ENCODE measurements around the gene FOLH1. TPM values are rescaled to one million over a fixed set of nuclear protein-coding genes. Genes with fewer than 3 reads are reported as not detected.
"Not testable (repeated sequence)": the region's sequence is repeated elsewhere in the genome, so short reads cannot be mapped to it uniquely, and the experiment has no call there.

The FOLH1 gene
- total RNA-seq, 1 donor: 0.54 TPM

- DNase-seq (ENCODE audit: low read depth in 2 of 3, low spot score in 2 of 3): not testable (repeated sequence)
Observed at GRCh38 chr11:49184756-49185155, 23.6 kb downstream of the FOLH1 start.

DNA sequence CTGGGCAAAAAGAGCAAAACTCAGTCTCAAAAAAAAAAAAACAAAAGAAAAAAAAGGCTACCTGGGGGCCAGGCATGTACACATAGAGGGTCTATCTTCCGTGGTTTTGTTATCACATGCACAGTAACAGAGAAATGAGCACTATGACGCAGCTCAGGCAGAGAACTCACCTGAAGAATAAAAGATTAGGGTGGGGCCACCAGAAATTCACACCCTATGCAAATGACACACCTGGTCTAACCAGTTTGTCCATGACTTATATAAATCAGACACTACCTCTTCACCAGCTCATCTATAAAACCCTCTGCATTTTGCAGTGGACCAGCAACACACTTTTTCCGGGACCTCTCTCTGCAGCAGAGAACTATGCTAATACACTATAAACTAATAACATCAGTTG is 30.5 kb downstream of the FOLH1 start:
- not testable (repeated sequence) for DNase-seq (ENCODE audit: low read depth in 2 of 3, low spot score in 2 of 3)

- DNase-seq (ENCODE audit: low read depth in 2 of 3, low spot score in 2 of 3): not testable (repeated sequence)
Observed at GRCh38 chr11:49175378-49175777, 33.0 kb downstream of the FOLH1 start.

DNA sequence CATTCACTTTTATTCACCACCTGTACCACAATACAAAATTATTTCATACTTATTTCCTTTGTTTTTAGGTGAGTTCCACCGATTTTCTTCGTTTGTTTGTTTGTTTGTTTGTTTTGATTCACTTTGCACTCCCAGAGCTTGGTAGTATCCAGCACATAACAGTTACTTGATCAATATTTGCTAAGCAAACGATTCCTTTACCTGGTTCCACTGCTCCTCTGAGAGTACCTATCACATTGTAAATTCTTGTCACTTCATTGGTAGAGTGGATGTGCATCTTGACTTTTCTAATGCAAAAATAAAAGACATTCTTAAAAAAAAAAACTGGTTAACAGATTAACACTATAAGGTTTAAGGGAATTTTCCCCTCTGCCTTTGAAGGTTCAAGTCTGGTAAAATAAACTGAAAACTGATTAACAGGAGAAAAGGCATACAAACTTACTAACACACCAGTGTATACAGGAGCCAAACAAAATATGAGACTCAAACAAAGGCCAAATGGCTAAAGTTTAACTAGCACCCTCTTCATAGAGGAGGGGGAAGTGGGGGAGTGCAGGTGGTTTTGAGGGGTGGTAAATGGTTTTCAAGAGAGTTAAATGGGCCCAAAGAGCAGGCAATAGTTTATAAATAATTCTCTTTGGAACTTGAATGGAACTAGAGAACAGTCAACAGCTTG is 33.6 kb downstream of the FOLH1 start:
- DNase-seq (ENCODE audit: low read depth in 2 of 3, low spot score in 2 of 3): not testable (repeated sequence)

GRCh38 chr11:49171613-49172012 is 36.8 kb downstream of the FOLH1 start:
- DNase-seq (ENCODE audit: low read depth in 2 of 3, low spot score in 2 of 3): not testable (repeated sequence)

DNA sequence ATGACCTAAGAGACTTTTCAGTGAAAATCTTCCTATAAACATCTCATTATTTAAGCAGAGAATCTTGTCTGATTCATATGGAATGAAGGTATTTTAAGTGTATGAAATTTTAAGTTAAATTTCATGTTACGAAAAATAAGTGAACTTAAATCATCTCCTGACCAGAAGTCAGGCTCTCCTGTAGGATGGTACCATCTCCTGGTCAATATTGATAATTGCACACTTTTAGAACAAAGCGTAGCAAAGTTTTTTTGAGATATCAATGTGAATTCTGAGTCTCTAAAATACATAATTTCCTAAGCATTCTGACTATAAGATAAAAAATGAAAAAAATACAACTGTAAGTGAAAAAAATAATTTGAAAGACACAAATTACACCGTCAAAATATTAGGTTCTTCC is 38.8 kb downstream of the FOLH1 start:
- DNase-seq (ENCODE audit: low read depth in 2 of 3, low spot score in 2 of 3): not testable (repeated sequence)

DNA sequence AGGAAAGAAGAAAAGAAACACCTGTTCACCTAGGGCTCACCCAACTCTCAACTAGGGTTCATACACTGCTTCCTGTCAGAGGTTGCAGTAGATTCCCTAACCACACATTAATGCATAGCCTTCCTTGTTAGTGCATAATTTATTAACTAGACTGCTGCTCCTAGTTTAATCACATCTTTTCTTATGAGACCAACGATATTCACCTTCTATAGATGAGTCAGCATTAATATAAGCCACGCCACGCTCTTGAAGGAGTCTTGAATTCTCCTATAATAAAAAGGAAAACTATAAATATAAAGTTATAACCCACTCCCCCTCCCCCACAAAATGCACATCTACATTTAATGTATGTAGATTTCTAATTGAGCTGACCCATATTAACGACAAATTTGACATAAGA is 39.4 kb downstream of the FOLH1 start:
- DNase-seq (ENCODE audit: low read depth in 2 of 3, low spot score in 2 of 3): not testable (repeated sequence)

DNA sequence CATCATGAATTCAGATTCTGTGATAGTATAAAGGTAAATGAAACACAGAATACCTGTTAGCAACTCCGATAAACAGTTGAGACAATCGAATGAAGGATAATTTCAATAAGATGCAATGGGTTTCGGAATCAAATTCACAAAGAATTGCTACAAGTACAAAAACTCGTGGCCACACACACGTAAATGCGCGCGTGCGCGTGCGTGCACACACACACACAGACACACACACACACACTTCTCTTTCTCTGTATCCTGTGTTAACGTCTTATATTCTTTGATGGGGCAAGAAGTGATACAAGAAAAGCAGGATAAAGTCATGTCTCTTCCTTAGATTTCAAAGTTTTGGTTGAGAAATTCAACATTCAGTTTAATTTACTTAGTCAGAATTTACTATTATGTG is 57.2 kb downstream of the FOLH1 start:
- no peak for DNase-seq (ENCODE audit: low read depth in 2 of 3, low spot score in 2 of 3)

DNA sequence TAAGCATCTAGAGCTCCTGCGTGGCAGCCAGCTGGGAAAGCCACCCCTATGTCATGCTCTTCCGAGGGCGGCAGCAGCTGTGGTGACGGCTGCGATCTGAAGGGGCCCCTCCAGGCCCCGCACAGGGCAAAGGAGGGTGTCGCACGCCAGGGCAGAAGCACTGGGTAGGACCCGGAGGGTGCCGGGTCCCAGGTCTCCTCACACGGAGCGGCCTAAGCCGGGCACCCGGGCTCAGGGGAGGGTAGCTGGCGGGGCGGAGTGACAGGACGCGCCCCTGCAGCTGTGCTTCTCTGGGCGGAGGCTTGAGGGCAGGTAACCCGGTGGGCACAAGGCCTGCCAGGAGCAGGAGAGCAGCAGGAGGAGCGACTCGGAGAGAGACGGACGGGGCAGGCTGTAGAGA is 106.0 kb downstream of the FOLH1 start:
- DNase-seq (ENCODE audit: low read depth in 2 of 3, low spot score in 2 of 3): not testable (repeated sequence)

Other genes starting within 250 kb of the FOLH1 start
- gene TRIM51G, start 224.7 kb downstream of the FOLH1 start, total RNA-seq: not detected
- gene TRIM49B, start 179.8 kb downstream of the FOLH1 start, total RNA-seq: not detected
- not detected for gene TRIM64C, start 149.5 kb downstream of the FOLH1 start, total RNA-seq